ENCODE measurements around the gene DPF3. TPM values are rescaled to one million over a fixed set of nuclear protein-coding genes. Genes with fewer than 3 reads are reported as not detected.

DPF3 gene
- polyA plus RNA-seq, 3 donors from 2014 or later = 1.5 to 1.8 TPM; not detected in 1

- peaks cover 52 to 60% of the 10 kb centered on the region in 2 donors for H3K4me1 Mint-ChIP-seq
These were observed 298.6 kb downstream of the DPF3 start for GRCh38 chr14:72595152-72595862.

GRCh38 chr14:72594099-72594901, 299.6 kb downstream of the DPF3 start:
- H3K27me3 Mint-ChIP-seq (ENCODE audit: low read depth in 3 of 3) = peaks cover 34 to 69% (median 39%) of the 10 kb centered on the region in 3 donors
- DNase-seq = peak; percentile 76 to 85 (median 81)
- H3K4me1 Mint-ChIP-seq = peaks cover 56 to 68% of the 10 kb centered on the region in 2 donors
- peaks cover 0 to 6% (median 0%) of the 10 kb centered on the region in 6 donors for H3K9me3 Mint-ChIP-seq
- H3K36me3 Mint-ChIP-seq = peaks cover 0 to 4% (median 0%) of the 10 kb centered on the region in 3 donors
- H3K4me3 Mint-ChIP-seq = peak overlapping the region; percentile 56 to 64 (median 59)
- H3K27ac Mint-ChIP-seq = no peak overlapping the region

More at GRCh38 chr14:72595152-72595862, 298.6 kb downstream of the DPF3 start:
- Mint-ChIP-seq H3K4me3 (peak overlapping the region in 3 of 5 donors; percentile 56 to 64 (median 56)), H3K27ac (no peak overlapping the region), H3K27me3 (ENCODE audit: low read depth in 3 of 3) (peaks cover 34 to 63% (median 35%) of the 10 kb centered on the region in 3 donors), H3K36me3 (no peaks in the 10 kb centered on the region), H3K9me3 (peaks cover 0 to 1% (median 0%) of the 10 kb centered on the region in 6 donors)
- DNase-seq = no peak

GRCh38 chr14:72591391-72591790, 302.5 kb downstream of the DPF3 start:
- Mint-ChIP-seq H3K4me3 (no peak overlapping the region), H3K36me3 (peaks cover 0 to 6% (median 0%) of the 10 kb centered on the region in 3 donors), H3K9me3 (peaks cover 0 to 6% (median 0%) of the 10 kb centered on the region in 6 donors), H3K27ac (no peak overlapping the region), H3K4me1 (peaks cover 56 to 66% of the 10 kb centered on the region in 2 donors), H3K27me3 (ENCODE audit: low read depth in 3 of 3) (peaks cover 35 to 63% (median 45%) of the 10 kb centered on the region in 3 donors)
- DNase-seq = no peak

- peaks cover 51 to 58% of the 10 kb centered on the region in 2 donors for H3K4me1 Mint-ChIP-seq
- peak overlapping the region in 4 of 5 donors; percentile 23 to 77 (median 66) for H3K4me3 Mint-ChIP-seq
- peaks cover 0 to 6% (median 0%) of the 10 kb centered on the region in 6 donors for H3K9me3 Mint-ChIP-seq
- peak overlapping the region in 1 of 6 donors; percentile 11 for H3K27ac Mint-ChIP-seq
- H3K36me3 Mint-ChIP-seq = peaks cover 0 to 11% (median 0%) of the 10 kb centered on the region in 3 donors
- DNase-seq = peak; percentile 52 to 56 (median 56)
- H3K27me3 Mint-ChIP-seq (ENCODE audit: low read depth in 3 of 3) = peaks cover 35 to 62% (median 49%) of the 10 kb centered on the region in 3 donors
These were observed 303.3 kb downstream of the DPF3 start for GRCh38 chr14:72590577-72590976.

- DNase-seq = no peak
- Mint-ChIP-seq H3K9me3 (peaks cover 0 to 6% (median 0%) of the 10 kb centered on the region in 6 donors), H3K27ac (no peak overlapping the region), H3K4me1 (peaks cover 41 to 49% of the 10 kb centered on the region in 2 donors), H3K4me3 (peak overlapping the region in 2 of 5 donors; percentile 16 to 37), H3K36me3 (peaks cover 0 to 11% (median 0%) of the 10 kb centered on the region in 3 donors), H3K27me3 (ENCODE audit: low read depth in 3 of 3) (peaks cover 38 to 65% (median 45%) of the 10 kb centered on the region in 3 donors)
These were observed 304.2 kb downstream of the DPF3 start for GRCh38 chr14:72589652-72590051.

GRCh38 chr14:72588521-72588920, 305.4 kb downstream of the DPF3 start:
- H3K27ac Mint-ChIP-seq = no peak overlapping the region

GRCh38 chr14:72583316-72584272, 310.3 kb downstream of the DPF3 start:
- Mint-ChIP-seq H3K27ac (no peak overlapping the region), H3K4me1 (no peaks in the 10 kb centered on the region), H3K4me3 (no peak overlapping the region), H3K9me3 (no peaks in the 10 kb centered on the region), H3K36me3 (peaks cover 0 to 7% (median 0%) of the 10 kb centered on the region in 3 donors), H3K27me3 (ENCODE audit: low read depth in 3 of 3) (peaks cover 21 to 42% (median 26%) of the 10 kb centered on the region in 3 donors)
- DNase-seq = no peak

More at GRCh38 chr14:72588521-72588920, 305.4 kb downstream of the DPF3 start:
- no peak overlapping the region for H3K4me3 Mint-ChIP-seq
- H3K4me1 Mint-ChIP-seq = peaks cover 32 to 37% of the 10 kb centered on the region in 2 donors
- H3K9me3 Mint-ChIP-seq = peaks cover 0 to 6% (median 0%) of the 10 kb centered on the region in 6 donors
- no peak for DNase-seq
- peaks cover 0 to 11% (median 0%) of the 10 kb centered on the region in 3 donors for H3K36me3 Mint-ChIP-seq
- H3K27me3 Mint-ChIP-seq (ENCODE audit: low read depth in 3 of 3) = peaks cover 38 to 63% (median 39%) of the 10 kb centered on the region in 3 donors

- no peaks in the 10 kb centered on the region for H3K4me1 Mint-ChIP-seq
- peaks cover 0 to 7% (median 0%) of the 10 kb centered on the region in 3 donors for H3K36me3 Mint-ChIP-seq
- no peaks in the 10 kb centered on the region for H3K9me3 Mint-ChIP-seq
- DNase-seq = no peak
- H3K27me3 Mint-ChIP-seq (ENCODE audit: low read depth in 3 of 3) = peaks cover 17 to 42% (median 29%) of the 10 kb centered on the region in 3 donors
- H3K4me3 Mint-ChIP-seq = no peak overlapping the region
- no peak overlapping the region for H3K27ac Mint-ChIP-seq
These were observed 311.3 kb downstream of the DPF3 start for GRCh38 chr14:72582582-72582981.

- peaks cover 12 to 22% (median 22%) of the 10 kb centered on the region in 3 donors for H3K27me3 Mint-ChIP-seq (ENCODE audit: low read depth in 3 of 3)
- H3K27ac Mint-ChIP-seq = no peak overlapping the region
- H3K4me1 Mint-ChIP-seq = no peaks in the 10 kb centered on the region
- DNase-seq = no peak
- H3K9me3 Mint-ChIP-seq = no peaks in the 10 kb centered on the region
- H3K36me3 Mint-ChIP-seq = no peaks in the 10 kb centered on the region
- no peak overlapping the region for H3K4me3 Mint-ChIP-seq
These were observed 315.4 kb downstream of the DPF3 start for GRCh38 chr14:72578514-72578913.

GRCh38 chr14:72577521-72577920, 316.4 kb downstream of the DPF3 start:
- H3K27me3 Mint-ChIP-seq (ENCODE audit: low read depth in 3 of 3) = peaks cover 13 to 28% (median 15%) of the 10 kb centered on the region in 3 donors
- H3K27ac Mint-ChIP-seq = no peak overlapping the region
- no peak overlapping the region for H3K4me3 Mint-ChIP-seq
- H3K4me1 Mint-ChIP-seq = no peaks in the 10 kb centered on the region
- no peaks in the 10 kb centered on the region for H3K9me3 Mint-ChIP-seq
- no peak for DNase-seq
- no peaks in the 10 kb centered on the region for H3K36me3 Mint-ChIP-seq

GRCh38 chr14:72576258-72576657, 317.6 kb downstream of the DPF3 start:
- DNase-seq = no peak
- Mint-ChIP-seq H3K9me3 (no peaks in the 10 kb centered on the region), H3K36me3 (no peaks in the 10 kb centered on the region), H3K4me1 (no peaks in the 10 kb centered on the region), H3K4me3 (no peak overlapping the region), H3K27me3 (ENCODE audit: low read depth in 3 of 3) (peaks cover 11 to 25% (median 17%) of the 10 kb centered on the region in 3 donors), H3K27ac (no peak overlapping the region)

- H3K4me1 Mint-ChIP-seq = no peaks in the 10 kb centered on the region
- no peak overlapping the region for H3K4me3 Mint-ChIP-seq
- peaks cover 15 to 24% (median 15%) of the 10 kb centered on the region in 3 donors for H3K27me3 Mint-ChIP-seq (ENCODE audit: low read depth in 3 of 3)
- no peak for DNase-seq
- H3K36me3 Mint-ChIP-seq = no peaks in the 10 kb centered on the region
- no peaks in the 10 kb centered on the region for H3K9me3 Mint-ChIP-seq
- H3K27ac Mint-ChIP-seq = no peak overlapping the region
These were observed 319.2 kb downstream of the DPF3 start for GRCh38 chr14:72574715-72575114.

Measured in immature natural killer cell (primary cell).